ENCODE measurements around the gene CYFIP1.

The CYFIP1 gene

GRCh38 chr15:22869856-22870255 lies 110.3 kb downstream of the CYFIP1 start:
- H3K4me3 ChIP-seq (ENCODE audit: insufficient read depth, low read length, poor library complexity, severe bottlenecking), result no peak overlapping the region
- no peak overlapping the region for H2AFZ ChIP-seq (ENCODE audit: low read depth, low read length, severe bottlenecking)
- H3K9me3 ChIP-seq (ENCODE audit: insufficient read depth, low read length), result no peaks in the 10 kb centered on the region
- H3K79me2 ChIP-seq (ENCODE audit: insufficient read depth, low read length), result no peaks in the 10 kb centered on the region
- H3K27ac ChIP-seq (ENCODE audit: low read depth, low read length), result no peak overlapping the region
- no peaks in the 10 kb centered on the region for H3K9me2 ChIP-seq (replicated peaks; ENCODE audit: insufficient read depth, low read length)
- H3K9ac ChIP-seq (ENCODE audit: low read length), result no peak overlapping the region
- peaks cover 17% of the 10 kb centered on the region for H3K36me3 ChIP-seq (ENCODE audit: low read length)
- no peaks in the 10 kb centered on the region for H3K27me3 ChIP-seq (ENCODE audit: low read length)
- H3F3A ChIP-seq (ENCODE audit: insufficient read depth), result no peaks in the 10 kb centered on the region; the same call in 1 of the 2 replicates
- TF ChIP-seq EZH2phosphoT487 (conservative IDR thresholded peaks at IDR 0.05; ENCODE audit: low read length), result no peak
- no peak for TF ChIP-seq CTCF (IDR thresholded peaks at IDR 0.05; ENCODE audit: insufficient read depth, low read length, poor library complexity, severe bottlenecking)
- H4K20me1 ChIP-seq (ENCODE audit: low read depth, low read length), result no peaks in the 10 kb centered on the region
- no peak overlapping the region for H3K4me2 ChIP-seq (ENCODE audit: low read depth, low read length, poor library complexity, severe bottlenecking)

DNA sequence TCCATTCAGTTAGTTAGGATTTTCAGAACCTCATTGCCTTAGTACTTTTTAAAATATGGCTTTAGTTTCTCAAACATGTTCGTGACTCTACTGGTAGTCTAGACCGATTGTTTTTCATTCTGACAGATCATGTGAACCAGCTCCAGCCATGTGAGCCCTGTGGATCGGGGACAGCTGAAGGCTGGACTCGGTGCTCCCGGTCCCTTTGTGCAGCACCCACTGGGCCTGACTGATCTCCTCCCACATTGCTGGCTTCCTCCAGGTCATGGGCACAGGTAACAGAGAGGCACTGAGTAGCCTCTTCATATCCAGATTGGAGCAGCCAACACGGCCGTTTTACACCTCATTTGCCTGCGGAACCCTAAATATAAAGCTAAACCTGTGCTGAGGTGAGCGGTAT lies 111.2 kb downstream of the CYFIP1 start:
- Histone ChIP-seq H3K36me3 (ENCODE audit: low read length) (peaks cover 17% of the 10 kb centered on the region), H3F3A (ENCODE audit: insufficient read depth) (no peaks in the 10 kb centered on the region; the same call in 1 of the 2 replicates), H3K4me2 (ENCODE audit: low read depth, low read length, poor library complexity, severe bottlenecking) (no peak overlapping the region), H3K27ac (ENCODE audit: low read depth, low read length) (no peak overlapping the region), H3K27me3 (ENCODE audit: low read length) (no peaks in the 10 kb centered on the region), H3K9ac (ENCODE audit: low read length) (no peak overlapping the region), H3K4me3 (ENCODE audit: insufficient read depth, low read length, poor library complexity, severe bottlenecking) (no peak overlapping the region), H2AFZ (ENCODE audit: low read depth, low read length, severe bottlenecking) (no peak overlapping the region), H3K79me2 (ENCODE audit: insufficient read depth, low read length) (no peaks in the 10 kb centered on the region), H3K9me2 (replicated peaks; ENCODE audit: insufficient read depth, low read length) (no peaks in the 10 kb centered on the region), H4K20me1 (ENCODE audit: low read depth, low read length) (no peaks in the 10 kb centered on the region), H3K9me3 (ENCODE audit: insufficient read depth, low read length) (no peaks in the 10 kb centered on the region)
- TF ChIP-seq EZH2phosphoT487 (conservative IDR thresholded peaks at IDR 0.05; ENCODE audit: low read length) (no peak), CTCF (IDR thresholded peaks at IDR 0.05; ENCODE audit: insufficient read depth, low read length, poor library complexity, severe bottlenecking) (no peak)

DNA sequence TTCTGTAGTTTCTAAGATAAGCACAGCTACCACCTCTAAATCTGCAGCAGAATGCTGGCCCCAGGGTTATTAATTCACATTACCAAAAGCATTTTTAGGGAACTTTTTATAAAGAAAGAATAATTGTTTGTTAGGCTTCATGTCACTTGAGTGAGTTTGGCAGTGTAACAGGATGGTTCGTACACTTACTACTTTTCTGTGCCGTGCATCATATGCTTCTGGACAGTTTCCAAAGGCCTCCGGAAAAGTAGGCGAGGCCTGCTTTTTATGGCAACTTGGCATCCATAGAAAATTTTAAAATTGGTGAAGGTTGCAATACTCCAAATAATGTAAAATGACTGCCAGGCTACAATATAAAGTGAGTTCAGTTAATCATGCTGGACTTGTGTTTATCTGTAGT lies 111.7 kb downstream of the CYFIP1 start:
- Histone ChIP-seq H3K36me3 (ENCODE audit: low read length) (peaks cover 17% of the 10 kb centered on the region), H3K27me3 (ENCODE audit: low read length) (no peaks in the 10 kb centered on the region)
- TF ChIP-seq CTCF (IDR thresholded peaks at IDR 0.05; ENCODE audit: insufficient read depth, low read length, poor library complexity, severe bottlenecking) (no peak), EZH2phosphoT487 (conservative IDR thresholded peaks at IDR 0.05; ENCODE audit: low read length) (no peak)

More for the DNA sequence above, 111.7 kb downstream of the CYFIP1 start:
- Histone ChIP-seq H3F3A (ENCODE audit: insufficient read depth) (no peaks in the 10 kb centered on the region; the same call in 1 of the 2 replicates), H3K9me3 (ENCODE audit: insufficient read depth, low read length) (no peaks in the 10 kb centered on the region), H3K79me2 (ENCODE audit: insufficient read depth, low read length) (no peaks in the 10 kb centered on the region), H4K20me1 (ENCODE audit: low read depth, low read length) (no peaks in the 10 kb centered on the region), H3K9ac (ENCODE audit: low read length) (no peak overlapping the region), H2AFZ (ENCODE audit: low read depth, low read length, severe bottlenecking) (no peak overlapping the region), H3K4me2 (ENCODE audit: low read depth, low read length, poor library complexity, severe bottlenecking) (no peak overlapping the region), H3K27ac (ENCODE audit: low read depth, low read length) (no peak overlapping the region), H3K9me2 (replicated peaks; ENCODE audit: insufficient read depth, low read length) (no peaks in the 10 kb centered on the region), H3K4me3 (ENCODE audit: insufficient read depth, low read length, poor library complexity, severe bottlenecking) (no peak overlapping the region)

Data from SU-DHL-6 (cell line).